Natural killer cell (primary cell): ENCODE results near the gene HMX1. TPM values are rescaled to one million over a fixed set of nuclear protein-coding genes. Genes with fewer than 3 reads are reported as not detected.
A peak's percentile ranks its signal among the peaks of the same experiment; 100 is the strongest.

Experiments used
- ATAC-seq, 3 donors: fragments of 150-1000 bp in 2 of 3; fragments of 200-7000 bp in 1 of 3; cut with Tn5 transposase; 1 replicate in 1 of 3; 2 replicates in 2 of 3; pipeline ENCODE4 v1.10.0; 2021; ENCODE audit warnings: mild to moderate bottlenecking in 2 of 3, moderate library complexity in 2 of 3
- DNase-seq, 2 donors: peaks; one replicate each; pipeline versions ENCODE4 v3.0.0 to v3.0.0-alpha.2; 2013 to 2021; ENCODE audit warnings: mixed read lengths in 1 of 2
- H3K27ac ChIP-seq: one replicate; pipeline ENCODE4 v1.5.1; 2013; ENCODE audit warnings: mild to moderate bottlenecking, low read length
- H3K27me3 ChIP-seq: one replicate; pipeline ENCODE4 v1.6.1; 2013; ENCODE audit warnings: low read length; ENCODE audit not compliant: control insufficient read depth, insufficient read depth
- H3K36me3 ChIP-seq: one replicate; pipeline ENCODE4 v1.6.1; 2013; ENCODE audit warnings: low read length; ENCODE audit not compliant: control insufficient read depth, insufficient read depth
- H3K4me1 ChIP-seq: one replicate; pipeline ENCODE4 v1.6.1; 2013; ENCODE audit warnings: low read length; ENCODE audit not compliant: control insufficient read depth, insufficient read depth
- H3K4me3 ChIP-seq: one replicate; pipeline ENCODE4 v1.5.1; 2013; ENCODE audit warnings: low read length
- H3K9me3 ChIP-seq: one replicate; pipeline ENCODE4 v1.6.1; 2013; ENCODE audit warnings: low read length; ENCODE audit not compliant: control insufficient read depth, insufficient read depth
- H3K27ac Mint-ChIP-seq, 2 donors: one replicate each; pipeline ENCODE4 v1.8.0; 2022; ENCODE audit warnings: mild to moderate bottlenecking in 2 of 2, mixed read lengths in 2 of 2, moderate library complexity in 1 of 2
- H3K27me3 Mint-ChIP-seq, 2 donors: one replicate each; pipeline ENCODE4 v1.8.0; 2022; ENCODE audit warnings: low read depth in 2 of 2, mixed read lengths in 2 of 2
- H3K36me3 Mint-ChIP-seq: one replicate; pipeline ENCODE4 v1.8.0; 2022; ENCODE audit warnings: mixed read lengths
- H3K4me1 Mint-ChIP-seq, 2 donors: one replicate each; pipeline ENCODE4 v1.8.0; 2022; ENCODE audit warnings: mixed read lengths in 2 of 2
- H3K4me3 Mint-ChIP-seq: one replicate; pipeline ENCODE4 v1.8.0; 2022; ENCODE audit warnings: mild to moderate bottlenecking, moderate library complexity, mixed read lengths
- H3K9me3 Mint-ChIP-seq, 2 donors: one replicate each; pipeline ENCODE4 v1.8.0; 2022; ENCODE audit warnings: mixed read lengths in 2 of 2
- CTCF ChIP-seq: fragments of 200-600 bp; IDR thresholded peaks from one replicate; pipeline ENCODE4 v1.8.0; 2022; ENCODE audit warnings: antibody characterized with exemption
- WGBS: methylation state at CpG from one replicate; pipeline ENCODE4 v1.1.7; 2013; ENCODE audit warnings: missing lambda C conversion rate; ENCODE audit not compliant: insufficient coverage; 5-methylcytosine and 5-hydroxymethylcytosine counted together
- intact Hi-C: fragments of 100-400 bp; cut with micrococcal nuclease; formaldehyde crosslinking; loops from one replicate; pipeline ENCODE4 v1.14.2; 2022
- total RNA-seq, 4 donors: library from RNA; stranded (reverse); fragments of 120-200 nt in 1 of 4; gene quantifications; one replicate each; pipeline versions ENCODE4 v1.2.3 to v1.2.4, GENCODE V29; 2013 to 2022

Gene HMX1
- total RNA-seq, 3 donors from 2014 or later (not counting 1 experiment from before 2014, with no cell fraction given) = not detected

DNA sequence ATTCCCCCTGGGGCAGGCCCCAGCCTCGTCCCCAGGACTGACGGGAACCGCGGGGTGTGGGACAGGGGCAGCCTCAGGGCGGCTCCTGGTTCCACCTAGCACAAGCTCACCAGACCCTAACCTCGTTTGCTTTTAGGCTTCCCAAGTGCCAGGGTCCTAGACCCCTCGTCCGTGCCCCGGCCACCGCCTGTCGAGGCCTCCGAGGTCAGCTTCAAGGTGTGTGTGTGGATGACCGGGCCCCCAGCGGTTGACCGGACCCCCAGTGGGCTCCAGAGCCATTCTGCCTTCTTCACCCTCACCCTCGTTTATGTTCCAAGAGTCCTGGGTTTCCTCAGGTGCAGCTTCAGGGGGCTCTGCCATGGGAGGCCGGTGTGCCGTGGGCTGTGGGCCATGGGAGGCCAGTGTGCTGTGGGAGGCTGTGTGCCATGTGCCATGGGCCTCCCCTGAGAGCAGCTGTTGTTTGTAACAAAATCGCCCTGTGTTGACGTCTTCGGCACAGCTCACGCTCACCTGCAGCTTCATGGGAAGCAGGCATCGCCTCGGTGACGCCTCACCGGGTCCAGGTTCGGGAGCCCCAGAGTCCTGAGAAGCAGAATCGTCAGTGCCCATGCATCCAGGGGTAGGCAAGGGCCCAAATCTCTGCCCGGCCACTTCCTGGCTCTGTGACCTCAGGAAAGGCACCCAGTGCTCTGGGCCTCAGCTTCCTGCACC is 43.0 kb upstream of the HMX1 start:
- no peak for TF ChIP-seq CTCF
- Mint-ChIP-seq H3K4me1 (peaks cover 0 to 6% of the 10 kb centered on the region in 2 donors), H3K27ac (no peak overlapping the region), H3K36me3 (no peaks in the 10 kb centered on the region), H3K27me3 (peaks cover 0 to 10% of the 10 kb centered on the region in 2 donors), H3K4me3 (no peak overlapping the region), H3K9me3 (no peaks in the 10 kb centered on the region)
- ATAC-seq (no peak), DNase-seq (peak in 1 of 2 donors; percentile 10)
- H3K9me3 ChIP-seq = no peaks in the 10 kb centered on the region
- intact Hi-C loops = no loop called here
- H3K4me1 ChIP-seq = no peaks in the 10 kb centered on the region
- H3K4me3 ChIP-seq = no peak overlapping the region
- H3K27me3 ChIP-seq = no peaks in the 10 kb centered on the region
- WGBS = 81% methylated on average over 29 of the region's 29 CpGs
- H3K27ac ChIP-seq = no peak overlapping the region
- no peaks in the 10 kb centered on the region for H3K36me3 ChIP-seq

- H3K36me3 ChIP-seq = no peaks in the 10 kb centered on the region
- intact Hi-C loops = no loop called here
- Mint-ChIP-seq H3K9me3 (no peaks in the 10 kb centered on the region), H3K4me1 (peaks cover 0 to 6% of the 10 kb centered on the region in 2 donors), H3K27ac (no peak overlapping the region), H3K36me3 (no peaks in the 10 kb centered on the region), H3K27me3 (peaks cover 0 to 7% of the 10 kb centered on the region in 2 donors), H3K4me3 (no peak overlapping the region)
- H3K27me3 ChIP-seq = no peaks in the 10 kb centered on the region
- DNase-seq (peak in 1 of 2 donors; percentile 10), ATAC-seq (no peak)
- no peak for TF ChIP-seq CTCF
- WGBS = 83% methylated on average over 15 of the region's 15 CpGs
- H3K27ac ChIP-seq = no peak overlapping the region
- no peaks in the 10 kb centered on the region for H3K9me3 ChIP-seq
- no peaks in the 10 kb centered on the region for H3K4me1 ChIP-seq
- no peak overlapping the region for H3K4me3 ChIP-seq
Measured at GRCh38 chr4:8913858-8914460, 42.3 kb upstream of the HMX1 start.

DNA sequence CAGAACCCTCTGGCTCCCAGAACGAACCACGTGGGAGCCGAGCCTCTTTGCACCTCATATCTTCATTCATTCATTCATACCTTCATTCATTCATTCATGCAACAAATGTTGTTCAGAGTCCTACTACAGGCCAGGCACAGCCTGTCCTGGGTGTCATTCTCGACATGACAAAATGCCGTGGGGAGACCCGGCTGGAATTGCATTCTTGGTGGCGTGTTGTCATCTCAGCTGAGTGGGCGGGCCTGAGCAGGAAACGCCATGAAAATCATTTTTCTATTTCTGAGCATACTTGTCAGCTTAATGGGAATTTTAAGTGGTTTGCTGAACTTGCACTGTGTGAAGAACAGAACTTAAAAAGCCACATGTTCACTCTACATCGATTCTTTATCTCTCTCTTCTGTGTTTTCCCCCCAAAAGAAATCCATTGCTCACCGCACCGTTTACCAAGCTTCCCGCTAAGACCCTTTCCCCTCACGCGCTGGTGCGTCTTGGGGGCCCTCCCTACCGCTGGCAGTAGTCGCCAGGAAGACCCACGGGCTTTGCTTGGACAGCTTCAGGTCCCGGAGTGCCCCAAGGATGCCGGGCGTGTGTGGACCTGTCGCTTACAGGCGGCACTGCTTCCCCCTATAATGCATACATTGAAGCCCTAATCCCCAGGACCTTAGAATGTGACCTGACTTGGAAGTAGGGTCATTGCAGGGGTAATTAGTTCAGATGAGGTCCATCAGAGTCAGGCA is 41.6 kb upstream of the HMX1 start:
- H3K9me3 ChIP-seq = no peaks in the 10 kb centered on the region
- H3K9me3 Mint-ChIP-seq = no peaks in the 10 kb centered on the region
- intact Hi-C loops = no loop called here
- ATAC-seq (no peak), DNase-seq (no peak)
- no peaks in the 10 kb centered on the region for H3K36me3 Mint-ChIP-seq
- no peaks in the 10 kb centered on the region for H3K27me3 ChIP-seq
- 81% methylated on average over 24 of the region's 24 CpGs for WGBS
- no peaks in the 10 kb centered on the region for H3K4me1 ChIP-seq
- H3K4me1 Mint-ChIP-seq = peaks cover 0 to 6% of the 10 kb centered on the region in 2 donors
- no peak overlapping the region for H3K27ac ChIP-seq
- TF ChIP-seq CTCF = no peak
- no peaks in the 10 kb centered on the region for H3K36me3 ChIP-seq
- H3K4me3 Mint-ChIP-seq = no peak overlapping the region
- H3K4me3 ChIP-seq = no peak overlapping the region
- peaks cover 0 to 5% of the 10 kb centered on the region in 2 donors for H3K27me3 Mint-ChIP-seq
- no peak overlapping the region for H3K27ac Mint-ChIP-seq
